Urothelium cell line (cell line): Measurements from ENCODE around the gene PPARG.

ENCODE experiments used
- DNase-seq: peaks from one replicate; pipeline ENCODE4 v3.0.0; 2011; ENCODE audit warnings: low spot score, mixed read lengths
- FAIRE-seq: peaks from 2 replicates; lab custom pipeline; 2011; peaks lifted over from hg19 to GRCh38; lab: Jason Lieb, UNC

The PPARG gene

DNA sequence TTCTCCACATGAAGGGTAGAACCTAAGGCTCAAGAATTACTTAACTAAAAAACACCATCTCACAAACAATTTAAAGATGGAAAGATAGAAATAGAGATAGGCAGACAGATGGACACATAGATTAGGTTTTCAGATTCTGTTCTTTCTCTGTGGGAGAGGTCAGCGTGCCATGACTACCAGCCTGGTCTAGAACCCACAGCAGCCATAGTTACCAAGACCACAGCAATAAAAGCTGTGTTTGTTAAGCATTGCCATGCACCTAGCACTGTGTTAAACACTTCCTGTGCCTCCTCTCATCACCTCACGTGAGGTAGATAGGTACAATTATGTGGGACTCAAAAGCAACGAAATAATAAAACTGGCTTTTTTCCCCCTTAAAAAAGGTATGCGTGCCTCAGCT lies 112.3 kb downstream of the PPARG start:
- DNase-seq (no peak), FAIRE-seq (no peak)

DNA sequence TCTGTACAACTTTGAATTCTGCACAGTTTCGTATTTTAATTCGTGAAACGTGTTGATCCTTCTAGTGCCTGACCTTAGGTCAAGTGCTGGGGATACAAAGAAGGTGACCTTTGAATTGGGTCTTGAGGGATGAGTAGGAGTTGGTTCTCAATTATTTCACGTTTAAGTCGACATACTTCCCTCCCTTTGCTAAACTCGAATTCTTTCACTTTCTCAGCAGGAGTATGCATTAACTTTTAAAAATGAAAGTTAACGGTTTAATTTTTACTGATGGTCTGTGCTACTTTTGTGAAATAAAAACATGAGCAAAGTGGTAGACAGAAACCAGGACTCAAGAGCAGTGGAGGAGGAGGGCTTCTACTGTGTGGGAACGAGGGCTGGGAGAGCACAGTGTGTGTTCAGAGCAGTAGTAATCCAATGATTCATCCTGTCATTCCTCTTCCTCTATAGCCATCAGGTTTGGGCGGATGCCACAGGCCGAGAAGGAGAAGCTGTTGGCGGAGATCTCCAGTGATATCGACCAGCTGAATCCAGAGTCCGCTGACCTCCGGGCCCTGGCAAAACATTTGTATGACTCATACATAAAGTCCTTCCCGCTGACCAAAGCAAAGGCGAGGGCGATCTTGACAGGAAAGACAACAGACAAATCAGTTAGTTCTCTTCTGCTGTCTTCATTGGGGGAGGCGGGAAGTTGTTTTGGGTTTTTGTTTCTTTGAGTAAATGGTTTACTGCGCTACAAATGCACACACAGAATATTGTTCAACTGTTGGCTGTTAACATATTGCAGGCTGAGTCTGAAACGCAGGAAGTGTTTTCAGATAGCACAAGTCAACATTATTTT lies 116.8 kb downstream of the PPARG start:
- no peak for FAIRE-seq
- peak; percentile 83 for DNase-seq

DNA sequence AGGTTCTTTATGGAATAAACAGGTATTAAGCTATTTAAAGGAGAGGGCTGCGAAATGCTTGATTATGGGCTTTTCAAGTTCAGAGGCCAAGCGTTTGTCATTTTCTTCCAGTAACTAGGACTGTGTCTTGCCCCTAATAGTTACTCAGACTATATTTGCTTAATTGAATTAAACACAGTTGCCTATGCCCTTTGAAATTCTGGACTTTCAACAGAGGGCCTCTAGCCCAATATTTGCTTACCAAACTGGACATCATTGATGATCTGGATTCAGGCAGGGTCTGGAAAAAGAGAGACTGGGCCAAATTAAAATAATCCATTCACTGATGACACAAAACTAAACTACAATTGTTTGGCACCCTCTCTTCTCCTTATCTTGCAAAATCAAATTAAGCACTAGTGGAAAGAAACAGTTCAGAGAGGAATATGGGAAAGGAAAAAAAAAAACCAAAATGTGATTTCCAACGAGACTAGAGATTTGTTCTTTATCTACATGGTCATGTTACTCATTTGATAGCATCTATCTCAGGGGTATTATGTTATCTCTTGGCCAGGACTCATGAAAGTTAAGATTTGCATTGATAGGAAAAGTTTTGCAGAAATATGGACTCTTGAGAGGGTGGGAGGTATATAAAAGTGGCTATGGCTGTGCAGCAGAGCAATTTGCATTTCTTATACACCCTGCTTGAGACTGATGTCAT lies 120.3 kb downstream of the PPARG start:
- FAIRE-seq: no peak
- no peak for DNase-seq

DNA sequence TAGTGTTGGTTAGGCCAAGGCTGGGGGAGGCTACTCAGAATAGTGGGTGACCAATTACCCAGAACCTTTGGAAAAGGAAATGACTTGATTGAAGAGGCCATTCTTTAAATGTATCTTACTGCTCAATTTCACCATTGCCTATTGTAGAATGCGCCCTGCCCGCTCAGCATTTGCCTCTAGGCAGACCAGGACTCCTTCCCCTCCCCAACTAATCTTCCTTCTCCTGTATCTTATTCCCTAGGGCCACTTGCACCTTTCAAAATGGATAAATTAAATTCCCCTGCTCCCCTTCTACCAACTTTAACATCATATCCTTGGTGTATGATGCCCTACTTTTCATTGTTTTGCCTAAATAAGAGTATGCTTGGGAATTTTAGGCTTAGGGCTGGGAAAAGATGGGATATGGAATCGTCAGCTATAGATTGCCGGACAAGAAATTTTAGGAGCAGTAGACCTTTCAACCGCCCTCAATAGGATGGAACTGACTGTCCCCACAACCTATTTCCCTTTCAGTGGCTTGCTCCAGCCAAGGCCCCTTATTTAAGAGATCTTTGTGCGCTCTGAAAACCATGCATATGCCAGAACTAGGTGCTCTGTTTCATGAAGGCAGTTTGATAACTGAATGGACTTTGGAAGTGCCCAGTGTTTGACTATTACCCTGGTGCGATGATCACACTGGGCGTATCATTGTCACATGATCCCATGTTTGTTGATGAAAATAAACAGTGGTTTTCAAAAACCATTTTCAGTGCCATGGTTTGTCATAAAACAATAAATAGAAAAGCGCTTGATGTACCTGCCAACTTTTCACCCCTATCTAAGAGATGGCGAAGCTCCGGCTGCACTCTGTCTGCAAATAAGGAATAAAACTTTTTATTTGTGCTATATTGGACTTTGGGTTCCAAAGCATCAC lies 121.1 kb downstream of the PPARG start:
- no peak for FAIRE-seq
- no peak for DNase-seq

DNA sequence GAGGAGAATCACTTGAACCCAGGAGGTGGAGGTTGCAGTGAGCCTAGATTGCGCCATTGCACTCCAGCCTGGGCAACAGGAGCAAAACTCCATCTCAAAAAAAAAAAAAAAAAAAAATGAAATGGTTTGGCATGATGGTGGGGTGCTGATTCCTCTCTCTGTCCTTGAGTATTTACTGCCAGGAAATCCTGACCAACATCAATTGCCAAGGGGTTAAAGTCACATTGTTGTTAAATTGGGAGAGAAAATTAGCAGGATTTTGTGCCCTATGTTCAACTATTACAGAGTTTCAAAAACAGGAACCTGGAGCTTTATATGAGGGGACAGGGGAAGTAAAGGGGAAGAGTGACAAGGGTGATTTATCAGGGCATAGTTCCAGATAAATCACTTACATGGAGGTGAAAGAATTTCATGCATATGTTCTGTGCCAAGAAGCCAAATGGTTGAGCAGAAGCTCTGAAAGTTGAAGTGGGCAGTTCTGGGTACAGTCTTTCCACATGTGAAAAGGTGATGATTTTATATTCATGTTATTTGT lies 124.9 kb downstream of the PPARG start:
- DNase-seq (no peak), FAIRE-seq (no peak)

DNA sequence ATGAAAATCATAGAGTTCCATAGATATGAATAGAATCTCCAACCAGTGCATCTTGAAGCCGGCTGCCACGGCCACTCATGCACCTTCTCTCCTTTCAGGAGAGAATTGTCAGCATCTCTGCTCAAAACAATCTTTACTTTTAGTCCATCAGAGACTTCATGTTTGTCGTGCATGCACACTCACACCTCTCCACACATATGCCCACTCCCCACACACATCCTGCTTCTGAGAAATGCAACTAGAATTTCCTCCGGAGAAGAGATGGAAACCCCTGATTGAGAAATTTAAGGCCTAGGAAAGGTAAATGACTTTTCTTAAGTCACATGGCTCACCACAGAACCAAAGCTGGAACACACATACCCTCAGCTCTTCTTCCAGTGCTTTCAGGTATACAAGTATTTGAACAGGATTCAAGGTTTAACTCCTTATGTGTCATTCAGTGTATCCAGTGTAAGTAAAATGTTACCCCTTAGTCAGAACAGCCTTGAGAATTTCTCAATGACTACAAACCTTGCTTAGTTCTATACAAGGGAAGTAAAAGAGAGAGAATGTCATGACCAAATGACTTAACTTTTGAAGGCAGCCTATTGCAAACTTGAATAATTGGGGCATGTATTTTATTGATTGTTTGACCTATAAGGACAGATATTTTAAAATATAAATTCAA lies 126.3 kb downstream of the PPARG start:
- FAIRE-seq (no peak), DNase-seq (no peak)

DNA sequence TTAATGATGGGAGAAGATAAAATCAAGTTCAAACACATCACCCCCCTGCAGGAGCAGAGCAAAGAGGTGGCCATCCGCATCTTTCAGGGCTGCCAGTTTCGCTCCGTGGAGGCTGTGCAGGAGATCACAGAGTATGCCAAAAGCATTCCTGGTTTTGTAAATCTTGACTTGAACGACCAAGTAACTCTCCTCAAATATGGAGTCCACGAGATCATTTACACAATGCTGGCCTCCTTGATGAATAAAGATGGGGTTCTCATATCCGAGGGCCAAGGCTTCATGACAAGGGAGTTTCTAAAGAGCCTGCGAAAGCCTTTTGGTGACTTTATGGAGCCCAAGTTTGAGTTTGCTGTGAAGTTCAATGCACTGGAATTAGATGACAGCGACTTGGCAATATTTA lies 127.9 kb downstream of the PPARG start:
- FAIRE-seq (no peak), DNase-seq (no peak)

DNA sequence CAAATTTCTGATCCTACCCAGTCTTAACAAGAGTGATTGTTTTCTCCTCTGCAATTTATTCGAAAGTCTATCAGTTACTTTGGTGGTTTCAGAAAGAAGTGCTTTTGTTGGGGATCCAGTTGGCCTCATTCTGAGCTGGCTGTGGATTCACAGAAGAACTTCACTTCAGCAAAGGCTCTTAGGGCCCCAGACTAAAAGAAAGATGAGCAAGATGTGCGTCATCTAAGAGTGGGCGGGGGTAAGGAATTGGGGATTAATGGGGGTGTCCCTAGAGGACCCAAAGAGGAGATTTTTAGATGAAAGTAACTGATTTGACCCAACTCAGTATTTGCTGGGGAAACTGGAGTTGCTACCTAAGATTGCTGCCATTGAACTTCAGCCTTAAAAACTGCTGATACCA lies 131.5 kb downstream of the PPARG start:
- DNase-seq: no peak
- no peak for FAIRE-seq

DNA sequence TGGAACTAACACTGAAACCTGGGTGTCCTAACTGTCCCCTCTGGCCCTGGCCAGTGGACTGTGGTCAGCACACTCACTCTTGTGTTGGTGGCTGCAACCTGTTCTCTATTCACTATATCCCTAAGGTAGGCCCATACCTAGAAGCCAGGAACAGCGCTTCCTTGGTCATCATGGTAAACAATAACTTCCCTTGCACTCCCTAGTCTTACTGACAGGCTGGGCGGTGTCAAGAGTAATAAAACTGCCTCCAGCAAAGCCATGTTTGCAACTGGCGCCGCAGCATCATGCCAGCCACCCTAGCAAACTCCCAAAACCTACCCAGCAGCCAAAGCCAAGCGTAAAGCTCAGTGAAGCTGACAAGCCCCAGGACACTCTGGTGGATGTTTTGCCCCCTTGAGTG lies 132.3 kb downstream of the PPARG start:
- no peak for FAIRE-seq
- DNase-seq: no peak

DNA sequence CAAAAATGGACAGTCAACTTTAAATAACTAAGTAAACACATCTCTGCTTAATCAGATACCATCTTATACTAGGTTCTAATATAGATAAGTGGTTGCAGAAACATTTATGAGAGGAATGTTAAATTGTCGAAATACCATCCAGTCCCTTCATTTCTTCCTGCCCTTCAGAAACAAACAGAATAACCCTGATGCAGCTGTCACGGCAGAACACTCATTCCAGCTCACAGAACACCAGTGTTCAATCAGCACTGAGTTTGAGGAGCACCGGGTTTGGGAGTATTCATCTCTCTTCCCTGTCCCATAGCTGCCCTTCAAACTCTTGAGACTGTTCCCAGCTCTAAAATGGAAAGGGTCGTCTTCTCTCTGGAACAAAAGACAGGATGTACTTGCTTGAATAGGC lies 134.3 kb downstream of the PPARG start:
- FAIRE-seq: no peak
- no peak for DNase-seq

DNA sequence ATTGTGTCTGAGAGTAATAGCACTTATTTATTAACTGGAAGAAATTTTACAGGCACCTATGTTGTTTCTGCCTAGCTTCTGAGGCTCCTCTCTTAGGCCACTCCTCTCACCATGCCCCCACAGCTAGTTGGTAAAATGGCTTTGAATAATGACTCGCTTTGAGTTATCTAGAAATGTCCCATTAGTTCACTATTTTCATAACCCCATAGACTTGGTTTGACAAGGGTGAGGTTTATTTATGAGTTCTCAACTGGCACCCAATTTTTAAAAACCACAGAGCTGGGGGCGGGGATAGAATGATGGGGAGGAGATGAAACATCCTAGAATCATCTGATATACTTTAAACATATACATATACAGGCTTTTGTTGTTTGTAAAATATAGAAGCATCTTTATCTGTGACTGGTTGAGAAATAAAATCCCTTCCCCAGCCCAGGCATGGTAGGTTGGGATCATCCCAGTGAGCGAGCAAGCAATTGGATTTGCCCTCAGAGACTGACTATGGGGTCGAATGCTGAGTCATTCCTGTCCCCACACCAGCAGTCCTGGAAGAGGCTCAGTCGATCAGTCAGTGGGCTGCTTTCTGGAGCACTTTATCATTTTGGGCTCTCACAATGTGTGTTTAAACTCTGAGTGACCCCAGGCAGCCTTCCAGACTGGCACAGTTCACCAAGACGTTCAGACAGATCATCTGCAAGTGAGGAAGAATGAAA lies 135.2 kb downstream of the PPARG start:
- FAIRE-seq (no peak), DNase-seq (no peak)

DNA sequence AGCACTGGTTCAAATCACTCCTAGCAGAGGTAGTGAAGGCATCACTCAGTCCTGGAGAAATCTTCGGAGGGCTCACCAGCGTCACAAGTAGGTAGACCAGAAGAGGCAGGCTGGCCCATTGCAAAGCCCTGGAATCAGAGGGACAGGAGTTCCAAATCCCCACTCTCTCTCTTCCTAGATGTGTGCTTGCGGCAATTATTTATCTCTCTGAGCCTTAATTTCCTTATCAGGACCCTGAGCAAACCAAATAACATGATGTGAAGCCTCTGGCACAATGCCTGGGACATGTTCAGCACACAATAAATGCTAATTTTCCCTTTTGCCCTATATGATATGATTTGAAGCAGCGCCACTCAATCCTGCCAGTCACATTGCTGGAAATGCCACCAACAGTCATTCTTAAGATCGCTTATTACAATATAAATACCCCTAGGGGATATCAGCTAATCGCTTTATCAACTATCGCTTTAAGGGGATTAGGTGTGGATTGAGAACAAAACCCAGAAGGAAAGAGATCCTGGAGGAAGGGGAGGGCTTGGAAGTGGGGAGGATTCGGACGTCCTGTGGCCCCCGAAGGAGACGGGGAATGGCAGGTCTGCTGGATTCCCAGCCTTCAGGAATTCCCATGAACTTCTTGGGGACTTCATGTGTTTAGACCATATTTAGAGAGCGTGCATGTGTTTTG lies 135.9 kb downstream of the PPARG start:
- FAIRE-seq: no peak
- DNase-seq: no peak

DNA sequence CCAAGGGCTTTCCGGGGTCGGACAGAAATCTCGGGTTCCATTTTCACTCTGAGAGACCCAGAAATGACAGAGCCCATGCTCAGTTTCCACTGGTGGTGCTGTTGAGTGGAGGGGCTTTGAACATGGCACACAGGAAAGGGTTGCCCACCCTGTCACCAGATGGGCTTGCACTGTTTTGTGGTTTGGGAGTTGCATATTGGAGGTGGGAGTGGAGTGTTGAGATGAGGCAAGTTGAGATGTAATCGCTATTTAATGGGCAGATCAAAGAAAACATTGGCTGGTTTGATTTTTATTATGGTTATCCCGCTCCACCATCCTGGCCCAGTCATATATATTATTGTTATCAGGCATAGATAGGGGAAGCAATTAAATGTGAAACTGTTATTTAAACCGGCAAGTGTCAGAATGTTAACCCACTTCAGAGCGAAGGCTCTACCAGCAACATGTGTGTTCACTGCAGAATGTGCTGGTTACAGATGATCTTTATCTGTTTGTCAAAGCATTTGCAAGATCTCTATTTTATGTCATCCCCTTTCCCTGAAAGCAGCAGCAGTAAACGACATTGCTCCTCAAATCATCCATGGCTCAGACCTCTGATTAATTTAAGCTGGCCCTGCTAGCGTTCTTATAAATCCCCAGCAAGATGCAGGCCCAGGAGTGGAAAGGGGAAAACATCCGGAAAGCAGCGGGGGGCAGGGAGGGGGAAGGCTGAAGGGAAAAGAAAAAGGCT lies 137.1 kb downstream of the PPARG start:
- FAIRE-seq (no peak), DNase-seq (no peak)

DNA sequence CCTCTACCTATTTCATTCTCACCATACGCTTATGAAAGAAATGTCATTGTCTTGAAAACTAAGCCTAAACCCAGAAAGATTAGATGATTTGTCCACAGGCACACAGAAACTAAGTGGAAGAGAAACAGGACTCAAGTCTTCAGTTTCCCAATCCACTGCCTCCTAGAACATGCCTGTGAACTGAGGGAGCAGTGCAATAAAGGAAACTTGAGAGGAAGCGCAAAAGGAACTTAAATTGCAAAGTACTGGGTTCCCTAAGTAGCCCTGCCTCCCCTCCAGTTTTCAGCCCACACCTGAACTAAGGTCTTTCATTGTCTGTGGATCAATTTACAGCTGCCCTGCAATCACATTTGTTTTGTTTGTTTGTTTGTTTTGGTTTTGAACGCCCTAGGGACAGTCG lies 138.7 kb downstream of the PPARG start:
- FAIRE-seq: no peak
- no peak for DNase-seq

DNA sequence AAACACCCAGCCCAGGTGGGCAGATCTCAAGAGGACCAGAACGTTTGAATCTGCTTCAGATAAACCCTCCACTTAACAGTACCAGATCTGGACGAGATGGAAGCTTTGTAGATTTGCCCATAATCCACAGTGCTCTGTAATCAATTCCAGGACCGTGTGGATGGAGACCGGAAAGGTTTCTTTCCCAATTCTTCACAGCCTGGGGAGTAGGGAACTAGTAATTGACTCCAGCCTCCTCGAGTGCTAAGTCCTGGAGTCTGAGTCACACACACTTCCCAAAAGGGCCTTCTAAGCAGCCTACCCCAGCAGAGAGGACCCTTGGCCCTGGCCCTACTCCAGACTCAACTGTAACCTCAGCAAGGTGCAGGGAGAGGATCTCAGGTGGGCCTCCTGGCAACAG lies 139.3 kb downstream of the PPARG start:
- no peak for FAIRE-seq
- no peak for DNase-seq

DNA sequence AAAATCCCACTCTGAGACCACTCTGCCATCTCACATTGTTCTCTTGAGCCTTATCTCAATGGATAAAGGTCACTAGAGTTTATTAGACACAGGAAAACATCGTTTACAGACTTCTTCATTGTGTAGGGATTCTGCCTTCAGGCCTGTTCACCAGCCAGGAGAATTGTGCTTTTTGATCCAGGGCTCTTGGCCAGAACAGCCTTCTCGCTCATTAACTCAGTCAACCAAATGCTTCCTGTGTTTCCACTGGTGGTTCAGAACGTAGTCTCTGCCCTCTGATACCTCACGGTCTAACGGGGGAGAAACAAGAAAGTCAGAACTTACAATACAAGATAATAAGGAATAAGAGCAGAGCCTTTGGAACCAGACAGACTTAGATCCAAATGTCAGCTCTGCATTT lies 141.2 kb downstream of the PPARG start:
- FAIRE-seq: no peak
- no peak for DNase-seq

DNA sequence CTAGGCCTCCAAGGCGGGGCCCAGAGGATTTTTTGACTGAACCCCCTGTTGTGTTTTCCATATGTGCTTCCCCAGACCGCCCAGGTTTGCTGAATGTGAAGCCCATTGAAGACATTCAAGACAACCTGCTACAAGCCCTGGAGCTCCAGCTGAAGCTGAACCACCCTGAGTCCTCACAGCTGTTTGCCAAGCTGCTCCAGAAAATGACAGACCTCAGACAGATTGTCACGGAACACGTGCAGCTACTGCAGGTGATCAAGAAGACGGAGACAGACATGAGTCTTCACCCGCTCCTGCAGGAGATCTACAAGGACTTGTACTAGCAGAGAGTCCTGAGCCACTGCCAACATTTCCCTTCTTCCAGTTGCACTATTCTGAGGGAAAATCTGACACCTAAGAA lies 145.0 kb downstream of the PPARG start:
- no peak for DNase-seq
- no peak for FAIRE-seq

DNA sequence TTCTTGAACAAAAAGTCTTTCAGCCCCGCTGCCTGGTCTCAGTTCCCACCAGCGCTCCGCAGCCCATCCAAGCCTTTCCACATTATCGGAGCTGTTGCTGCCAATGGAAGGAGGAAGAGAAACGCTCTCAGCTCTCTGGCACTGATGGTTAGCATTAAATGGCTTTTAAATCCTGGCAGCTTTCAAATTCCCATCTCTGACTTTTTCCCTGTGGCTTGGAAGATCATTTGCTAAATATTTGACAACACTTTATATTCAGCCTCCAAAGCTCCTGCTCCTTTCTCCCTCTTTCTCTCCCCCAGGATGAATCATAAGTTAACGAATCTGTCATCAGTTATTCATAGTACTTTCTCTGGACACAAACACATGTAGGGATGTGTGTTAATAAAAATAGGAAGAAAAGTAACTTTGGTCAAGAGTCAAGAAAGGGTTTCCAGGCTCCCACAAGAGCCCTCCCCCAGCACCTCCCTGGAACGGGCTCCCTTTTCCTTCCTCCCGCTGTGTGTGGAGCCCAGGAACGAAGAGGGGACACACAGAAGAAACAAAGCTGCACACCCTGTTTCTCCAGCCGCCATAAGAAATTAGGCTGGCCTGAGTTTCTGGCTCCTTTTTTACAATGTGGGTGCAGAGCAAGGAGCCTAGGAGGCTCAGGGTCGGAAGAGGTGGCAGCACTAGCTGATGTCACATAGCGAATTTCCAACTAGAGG lies 147.8 kb downstream of the PPARG start:
- DNase-seq (no peak), FAIRE-seq (no peak)
